IPS-20b (cell line): Measurements from ENCODE around the gene XRCC5.

Experiments
- H3K27ac ChIP-seq: one replicate; pipeline ENCODE4 v1.5.1; 2013; ENCODE audit warnings: low read length
- H3K27me3 ChIP-seq: 2 replicates; pipeline ENCODE4 v1.6.1; 2013; ENCODE audit warnings: mild to moderate bottlenecking, low read length, inconsistent platforms; ENCODE audit not compliant: insufficient read depth
- H3K36me3 ChIP-seq: 2 replicates; pipeline ENCODE4 v1.6.1; 2013; ENCODE audit warnings: low read depth, mild to moderate bottlenecking, inconsistent platforms, low read length, moderate library complexity; ENCODE audit not compliant: insufficient read depth
- H3K4me1 ChIP-seq: 2 replicates; pipeline ENCODE4 v1.6.1; 2013; ENCODE audit warnings: mild to moderate bottlenecking, control low read depth, inconsistent platforms, low read length, moderate library complexity; ENCODE audit not compliant: insufficient read depth
- H3K4me3 ChIP-seq: 2 replicates; pipeline ENCODE4 v1.5.1; 2013; ENCODE audit warnings: mild to moderate bottlenecking, low read length, inconsistent platforms
- H3K9ac ChIP-seq: 2 replicates; pipeline ENCODE4 v1.6.1; 2013; ENCODE audit warnings: low read depth, mild to moderate bottlenecking, inconsistent platforms, low read length, moderate library complexity
- H3K9me3 ChIP-seq: 2 replicates; pipeline ENCODE4 v1.6.1; 2013; ENCODE audit warnings: mild to moderate bottlenecking, low read depth, low read length, inconsistent platforms; ENCODE audit not compliant: insufficient read depth

The XRCC5 gene

DNA sequence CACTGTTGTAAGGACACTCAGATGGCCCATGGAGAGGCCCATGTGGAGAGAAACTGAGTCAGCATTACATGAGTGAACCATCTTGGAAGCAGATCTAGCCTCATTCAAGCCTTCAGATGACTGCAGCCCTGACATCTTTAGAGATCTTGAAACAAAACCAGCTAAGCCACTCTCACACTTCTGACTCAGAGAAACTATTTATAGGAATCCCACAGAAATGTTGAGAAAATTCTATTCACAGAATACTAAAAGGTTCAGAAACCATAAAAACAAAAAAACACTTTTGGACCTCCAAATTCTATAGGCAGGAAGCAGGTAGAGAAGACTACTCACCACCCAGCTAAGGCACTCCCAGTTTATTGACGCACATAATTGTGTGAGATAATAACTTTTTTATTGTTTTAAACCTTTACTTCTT lies 18.8 kb upstream of the XRCC5 start:
- Histone ChIP-seq H3K36me3 (no peaks in the 10 kb centered on the region), H3K4me1 (no peaks in the 10 kb centered on the region), H3K9ac (no peak overlapping the region), H3K4me3 (no peak overlapping the region), H3K27me3 (no peaks in the 10 kb centered on the region), H3K9me3 (no peaks in the 10 kb centered on the region), H3K27ac (no peak overlapping the region)

DNA sequence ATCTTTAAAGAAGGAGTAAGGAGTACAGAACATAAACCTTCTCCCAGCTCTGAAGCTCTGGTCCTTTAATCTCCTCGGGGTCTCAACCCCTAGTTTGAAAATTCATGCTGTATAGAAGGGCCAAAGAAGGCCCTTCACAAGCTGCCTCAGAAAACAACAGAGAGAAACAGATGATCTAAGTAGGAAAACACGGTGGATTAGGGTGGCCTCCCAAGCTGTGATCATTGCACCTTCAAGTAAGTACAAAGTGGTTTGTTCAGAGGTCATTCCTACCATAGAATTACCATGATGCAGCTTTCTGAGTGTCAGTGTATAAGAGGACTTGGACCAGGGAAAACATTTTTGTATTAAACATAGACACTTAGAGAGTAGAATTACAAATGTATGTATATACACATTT lies 16.5 kb upstream of the XRCC5 start:
- no peak overlapping the region for H3K27ac ChIP-seq
- no peaks in the 10 kb centered on the region for H3K9me3 ChIP-seq
- H3K4me1 ChIP-seq: no peaks in the 10 kb centered on the region
- no peak overlapping the region for H3K4me3 ChIP-seq
- no peaks in the 10 kb centered on the region for H3K36me3 ChIP-seq
- no peaks in the 10 kb centered on the region for H3K27me3 ChIP-seq
- no peak overlapping the region for H3K9ac ChIP-seq

DNA sequence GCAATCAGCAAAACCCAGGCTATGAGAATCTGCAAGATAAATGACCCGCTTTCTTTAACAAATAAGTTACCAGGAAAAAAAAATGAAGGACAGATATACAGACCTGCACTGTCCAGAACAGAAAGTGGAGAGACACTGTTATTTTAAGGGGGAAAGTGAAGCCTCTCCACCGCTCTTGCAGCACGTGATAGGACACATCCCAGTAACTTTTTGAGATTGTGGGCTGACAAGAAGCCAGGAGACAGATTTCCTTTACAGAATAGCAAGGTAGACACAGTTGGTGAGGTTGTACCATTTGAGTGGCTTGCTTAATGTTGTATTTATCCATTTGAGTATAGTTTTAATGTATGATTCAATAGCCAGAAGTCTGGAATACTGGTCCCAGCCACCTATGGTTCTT lies 14.4 kb upstream of the XRCC5 start:
- Histone ChIP-seq H3K4me3 (no peak overlapping the region), H3K9me3 (no peaks in the 10 kb centered on the region), H3K36me3 (no peaks in the 10 kb centered on the region), H3K4me1 (no peaks in the 10 kb centered on the region), H3K9ac (no peak overlapping the region), H3K27me3 (no peaks in the 10 kb centered on the region), H3K27ac (no peak overlapping the region)

DNA sequence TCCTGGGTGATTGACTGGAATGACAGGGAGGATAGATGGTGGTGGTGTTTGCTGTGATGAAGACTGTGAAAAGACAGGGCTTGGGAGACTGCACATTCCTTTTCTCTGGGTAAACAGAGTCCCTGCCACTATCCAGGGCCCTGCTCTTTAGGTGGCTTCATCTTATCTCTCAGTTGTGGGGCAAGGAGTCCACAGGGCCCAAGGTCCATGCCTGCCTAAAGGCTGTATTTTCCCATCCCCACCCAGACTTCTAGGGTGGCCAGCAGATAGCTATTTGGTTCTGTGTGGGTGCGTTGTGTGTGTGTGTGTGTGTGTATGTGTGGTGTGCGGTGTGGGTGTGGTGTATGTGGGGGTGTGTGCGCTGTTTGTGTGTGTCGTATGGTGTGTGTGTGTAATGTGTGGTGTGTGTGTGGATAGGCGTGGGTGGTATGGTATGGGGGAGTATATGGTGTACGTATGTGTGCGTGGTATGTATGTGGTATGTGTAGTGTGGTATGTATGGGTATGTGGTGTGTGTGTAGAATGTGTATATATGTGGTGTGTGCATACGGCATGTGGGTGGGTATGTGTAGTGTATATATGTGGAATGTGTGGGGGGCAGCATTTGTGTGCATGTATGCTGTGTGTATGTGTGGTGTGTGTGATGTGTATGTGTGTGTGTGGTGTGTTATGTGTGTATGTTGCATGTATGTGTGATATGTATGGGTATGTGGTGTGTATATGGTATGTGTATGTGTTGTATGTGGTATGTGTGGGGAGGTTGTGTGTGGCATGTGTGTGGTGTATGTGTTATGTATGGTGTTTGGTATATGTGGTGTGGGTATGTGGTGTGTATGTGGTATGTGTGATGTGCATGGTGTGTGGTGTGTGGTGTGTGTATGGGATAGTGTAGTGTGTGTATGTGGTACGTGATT lies 10.5 kb upstream of the XRCC5 start:
- no peaks in the 10 kb centered on the region for H3K36me3 ChIP-seq
- no peaks in the 10 kb centered on the region for H3K4me1 ChIP-seq
- H3K9ac ChIP-seq: no peak overlapping the region
- H3K4me3 ChIP-seq: no peak overlapping the region
- no peaks in the 10 kb centered on the region for H3K27me3 ChIP-seq
- H3K9me3 ChIP-seq: no peaks in the 10 kb centered on the region
- H3K27ac ChIP-seq: no peak overlapping the region

DNA sequence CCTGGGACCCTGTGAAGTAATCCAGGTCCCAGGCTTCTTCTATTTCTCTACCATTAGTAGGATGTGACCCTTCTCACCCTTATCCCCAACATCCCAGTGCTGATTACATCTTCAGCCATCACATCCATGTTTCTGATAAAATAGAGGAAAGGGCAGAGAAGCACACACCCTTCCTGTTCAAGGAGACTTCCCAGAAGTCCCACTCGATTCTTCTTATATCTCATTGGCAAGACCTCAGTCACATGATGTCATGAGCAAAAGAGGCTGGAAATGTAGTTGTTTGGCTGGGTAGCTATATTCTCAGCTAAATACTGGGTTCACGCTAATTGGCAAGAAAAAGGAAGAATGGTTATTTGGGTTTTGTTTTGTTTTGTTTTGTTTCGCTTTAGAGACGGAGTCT lies 8.0 kb upstream of the XRCC5 start:
- Histone ChIP-seq H3K9ac (no peak overlapping the region), H3K36me3 (no peaks in the 10 kb centered on the region), H3K4me1 (no peaks in the 10 kb centered on the region), H3K27ac (no peak overlapping the region), H3K9me3 (no peaks in the 10 kb centered on the region), H3K27me3 (no peaks in the 10 kb centered on the region), H3K4me3 (no peak overlapping the region)

DNA sequence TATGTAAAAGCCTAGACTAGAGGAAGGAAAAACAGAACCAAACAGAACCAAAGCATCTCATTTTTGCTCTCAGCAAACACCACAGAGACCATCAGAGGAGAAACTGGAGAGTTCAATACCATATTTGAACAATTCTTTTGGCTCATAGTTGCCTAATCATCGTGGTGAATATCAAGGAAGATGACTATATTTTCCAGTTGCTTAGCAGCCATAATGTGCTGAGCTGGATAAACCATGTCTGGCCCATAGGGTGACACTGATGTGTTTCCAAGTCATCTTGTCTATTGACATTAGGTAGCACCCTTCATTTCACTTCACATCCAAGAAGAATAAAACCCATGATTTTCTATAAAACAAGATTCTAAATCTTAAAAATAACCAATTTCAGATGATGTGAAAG lies 5.9 kb upstream of the XRCC5 start:
- H3K36me3 ChIP-seq: no peaks in the 10 kb centered on the region
- peaks cover 7% of the 10 kb centered on the region; the same call in 1 of the 2 replicates for H3K4me1 ChIP-seq
- no peak overlapping the region for H3K27ac ChIP-seq
- no peaks in the 10 kb centered on the region for H3K9me3 ChIP-seq
- H3K27me3 ChIP-seq: no peaks in the 10 kb centered on the region
- no peak overlapping the region for H3K4me3 ChIP-seq
- H3K9ac ChIP-seq: no peak overlapping the region

DNA sequence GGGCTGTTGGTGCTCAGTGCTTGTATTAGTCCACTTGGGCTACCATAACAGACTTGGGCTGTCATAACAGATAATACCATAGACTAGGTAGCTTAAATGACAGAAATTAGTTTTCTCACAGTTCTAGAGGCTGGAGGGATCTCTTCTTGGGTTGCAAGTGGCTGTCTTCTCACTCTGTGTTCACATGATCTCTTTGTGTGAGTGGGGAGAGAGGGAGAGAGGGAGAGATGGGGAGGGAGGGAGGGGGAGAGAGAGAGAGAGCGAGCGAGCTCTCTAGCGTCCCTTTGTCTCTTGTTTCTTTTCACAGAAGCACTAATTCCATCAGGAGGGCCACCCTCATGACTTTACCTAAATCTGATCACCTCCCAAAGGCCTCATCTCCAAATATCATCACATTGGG lies 4.5 kb upstream of the XRCC5 start:
- H3K9ac ChIP-seq: no peak overlapping the region
- no peak overlapping the region for H3K4me3 ChIP-seq
- no peak overlapping the region for H3K27ac ChIP-seq
- H3K9me3 ChIP-seq: no peaks in the 10 kb centered on the region
- no peaks in the 10 kb centered on the region for H3K27me3 ChIP-seq
- H3K4me1 ChIP-seq: peaks cover 11% of the 10 kb centered on the region; the same call in 1 of the 2 replicates
- peaks cover 5% of the 10 kb centered on the region; the same call in 1 of the 2 replicates for H3K36me3 ChIP-seq

DNA sequence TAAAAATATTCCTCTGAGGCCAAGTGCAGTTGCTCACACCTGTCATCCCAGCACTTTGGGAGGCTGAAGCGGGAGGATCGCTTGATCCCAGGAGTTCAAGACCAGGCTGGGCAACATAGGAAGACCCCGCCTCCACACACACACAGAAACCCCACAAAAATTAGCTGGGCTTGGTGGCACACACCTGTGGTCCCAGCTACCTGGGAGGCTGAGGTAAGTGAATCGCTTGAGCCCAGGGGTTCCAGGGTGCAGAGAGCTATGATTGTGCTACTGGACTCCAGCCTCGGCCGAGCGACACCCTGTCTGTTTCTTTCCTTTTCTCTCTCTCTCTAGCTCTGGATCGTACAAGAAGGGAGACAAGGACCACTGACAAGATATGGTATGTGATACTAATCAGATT lies 1.8 kb upstream of the XRCC5 start:
- H3K9ac ChIP-seq: peak overlapping the region; percentile 79; the same call in 1 of the 2 replicates
- H3K4me3 ChIP-seq: peak overlapping the region; percentile 43
- H3K4me1 ChIP-seq: peaks cover 11% of the 10 kb centered on the region; the same call in 1 of the 2 replicates
- H3K27ac ChIP-seq: no peak overlapping the region
- no peaks in the 10 kb centered on the region for H3K9me3 ChIP-seq
- peaks cover 28% of the 10 kb centered on the region for H3K36me3 ChIP-seq
- no peaks in the 10 kb centered on the region for H3K27me3 ChIP-seq

DNA sequence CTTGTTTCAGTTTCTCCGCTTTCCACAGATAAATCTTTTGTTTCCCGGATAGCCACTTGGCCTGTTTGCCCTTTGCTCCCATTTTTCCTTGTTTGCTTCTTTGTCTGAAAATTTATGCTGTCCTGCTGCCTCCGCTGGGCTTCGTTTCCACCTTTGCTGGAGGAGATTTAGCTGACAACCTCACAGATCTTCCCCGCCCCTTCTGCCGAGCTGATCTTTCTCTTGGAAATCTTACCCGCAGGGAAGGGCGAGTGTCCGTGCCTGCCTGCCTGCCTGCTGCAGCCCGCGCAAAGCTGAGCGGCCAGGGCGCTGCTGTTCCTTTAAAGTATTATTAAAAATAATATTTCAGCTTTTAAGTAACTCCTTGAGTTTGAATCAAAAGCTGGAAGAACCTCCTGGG lies 1.4 kb upstream of the XRCC5 start:
- peak overlapping the region; percentile 57 for H3K4me3 ChIP-seq
- peaks cover 11% of the 10 kb centered on the region; the same call in 1 of the 2 replicates for H3K4me1 ChIP-seq
- H3K27ac ChIP-seq: no peak overlapping the region
- no peaks in the 10 kb centered on the region for H3K27me3 ChIP-seq
- H3K9ac ChIP-seq: peak overlapping the region; percentile 79; the same call in 1 of the 2 replicates
- no peaks in the 10 kb centered on the region for H3K9me3 ChIP-seq
- H3K36me3 ChIP-seq: peaks cover 33% of the 10 kb centered on the region

DNA sequence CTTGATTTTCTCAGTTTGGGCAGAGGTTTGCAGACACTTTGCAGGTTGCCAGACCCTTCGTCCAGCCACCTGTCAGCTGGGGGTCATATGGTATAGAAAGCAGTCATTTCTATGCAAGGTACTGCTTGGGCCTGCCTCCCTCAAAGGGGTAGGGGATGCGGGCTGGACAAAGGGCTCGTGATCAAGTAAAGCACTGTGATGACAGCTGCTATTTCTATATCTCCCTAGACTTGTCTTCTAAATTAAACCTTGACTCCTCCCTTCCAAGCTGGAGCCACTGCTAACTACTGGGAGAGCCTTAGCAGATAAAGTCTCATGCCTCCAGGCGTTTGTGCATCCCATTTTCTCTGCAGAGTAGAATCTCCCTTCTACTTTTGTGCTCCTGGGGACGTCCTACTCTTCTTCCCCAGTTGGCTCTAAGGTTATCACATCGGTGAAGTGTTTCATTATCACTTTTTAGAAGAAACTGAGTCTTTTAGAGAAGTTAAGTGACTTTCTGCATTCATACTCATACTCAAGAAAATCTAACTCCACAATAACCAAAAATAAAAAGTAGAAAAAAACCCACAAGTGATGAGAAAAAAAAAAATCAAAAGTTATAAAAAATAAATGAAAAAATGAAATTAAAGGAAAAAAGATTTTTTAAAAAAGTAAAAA lies 710 bp upstream of the XRCC5 start:
- no peaks in the 10 kb centered on the region for H3K9me3 ChIP-seq
- H3K27me3 ChIP-seq: no peaks in the 10 kb centered on the region
- peaks cover 39% of the 10 kb centered on the region for H3K36me3 ChIP-seq
- peak overlapping the region; percentile 57 for H3K4me3 ChIP-seq
- H3K9ac ChIP-seq: peak overlapping the region; percentile 79
- H3K4me1 ChIP-seq: peaks cover 11% of the 10 kb centered on the region; the same call in 1 of the 2 replicates
- H3K27ac ChIP-seq: peak overlapping the region; percentile 57

DNA sequence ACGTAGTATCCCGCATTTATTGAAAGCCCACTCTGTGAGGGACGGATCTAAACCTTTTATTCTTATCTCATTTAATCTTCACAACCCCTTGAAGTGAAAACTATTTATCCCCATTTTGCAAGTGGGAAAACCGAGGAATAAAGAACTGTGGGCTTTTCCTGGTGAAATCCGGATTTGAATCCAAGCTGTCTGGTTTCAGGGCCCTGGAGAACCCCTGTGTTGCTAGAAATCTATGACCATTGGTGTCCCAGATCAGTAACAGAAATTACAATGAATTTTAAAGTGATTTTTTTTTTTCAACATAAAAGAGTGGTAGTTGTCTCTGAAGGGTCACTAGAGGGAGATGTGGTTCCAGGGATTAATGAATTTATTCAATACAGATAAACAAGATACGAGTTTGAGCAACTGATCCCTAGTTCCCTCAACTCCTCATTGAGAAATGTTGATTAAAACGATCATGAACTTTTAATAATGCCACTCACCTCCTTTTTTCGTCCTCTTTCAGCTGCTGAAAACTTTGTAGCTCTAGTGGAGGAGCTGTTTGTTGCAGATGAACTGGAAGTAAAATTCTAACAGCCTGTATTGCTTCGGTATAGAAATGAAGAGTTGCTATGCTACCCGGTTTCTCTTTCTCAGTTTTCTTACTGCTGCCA lies 940 bp downstream of the XRCC5 start:
- Histone ChIP-seq H3K36me3 (peaks cover 53% of the 10 kb centered on the region), H3K27ac (peak overlapping the region; percentile 78), H3K9me3 (no peaks in the 10 kb centered on the region)

More for the DNA sequence above, 940 bp downstream of the XRCC5 start:
- Histone ChIP-seq H3K4me1 (peaks cover 14% of the 10 kb centered on the region; the same call in 1 of the 2 replicates), H3K9ac (peak overlapping the region; percentile 100), H3K27me3 (no peaks in the 10 kb centered on the region), H3K4me3 (peak overlapping the region; percentile 99)
